Epithelial cell of esophagus (primary cell): ENCODE measurements around the gene PRDM16.

Experiments used
- DNase-seq: peaks from one replicate; pipeline ENCODE4 v3.0.0; 2010; ENCODE audit warnings: low read depth
- H3K4me3 ChIP-seq: 2 replicates; pipeline ENCODE4 v1.5.1; 2011; ENCODE audit warnings: mild to moderate bottlenecking, low read length, control low read depth
- TF ChIP-seq, protein P1 (sequence below): IDR thresholded peaks from 2 replicates; pipeline ENCODE4 v1.5.1; 2011; ENCODE audit warnings: low read depth, mild to moderate bottlenecking, low read length, control low read depth, inconsistent platforms; ENCODE audit not compliant: insufficient read depth; ENCODE audit errors: missing control alignments

The PRDM16 gene

DNA sequence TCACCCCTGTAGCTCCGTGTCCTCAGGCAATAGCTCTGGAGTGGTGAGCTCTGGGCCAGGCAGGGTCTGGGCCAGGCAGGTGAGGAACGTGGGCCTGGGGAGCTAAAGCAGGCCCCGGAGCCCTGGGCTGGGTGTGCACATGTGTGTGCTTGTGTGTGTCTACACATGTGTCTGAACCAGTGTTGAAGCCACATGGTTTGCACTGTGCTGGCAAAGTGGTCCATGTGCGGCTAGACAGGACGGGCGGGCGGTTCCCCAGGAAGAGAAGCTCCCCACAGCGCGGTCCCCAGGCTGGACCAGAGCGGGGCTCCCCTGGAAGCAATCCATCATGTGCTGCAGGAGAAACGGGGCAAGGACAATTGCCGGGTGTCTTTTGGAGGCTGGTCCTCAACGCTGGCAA lies 84.2 kb downstream of the PRDM16 start:
- TF ChIP-seq, protein P1, sequence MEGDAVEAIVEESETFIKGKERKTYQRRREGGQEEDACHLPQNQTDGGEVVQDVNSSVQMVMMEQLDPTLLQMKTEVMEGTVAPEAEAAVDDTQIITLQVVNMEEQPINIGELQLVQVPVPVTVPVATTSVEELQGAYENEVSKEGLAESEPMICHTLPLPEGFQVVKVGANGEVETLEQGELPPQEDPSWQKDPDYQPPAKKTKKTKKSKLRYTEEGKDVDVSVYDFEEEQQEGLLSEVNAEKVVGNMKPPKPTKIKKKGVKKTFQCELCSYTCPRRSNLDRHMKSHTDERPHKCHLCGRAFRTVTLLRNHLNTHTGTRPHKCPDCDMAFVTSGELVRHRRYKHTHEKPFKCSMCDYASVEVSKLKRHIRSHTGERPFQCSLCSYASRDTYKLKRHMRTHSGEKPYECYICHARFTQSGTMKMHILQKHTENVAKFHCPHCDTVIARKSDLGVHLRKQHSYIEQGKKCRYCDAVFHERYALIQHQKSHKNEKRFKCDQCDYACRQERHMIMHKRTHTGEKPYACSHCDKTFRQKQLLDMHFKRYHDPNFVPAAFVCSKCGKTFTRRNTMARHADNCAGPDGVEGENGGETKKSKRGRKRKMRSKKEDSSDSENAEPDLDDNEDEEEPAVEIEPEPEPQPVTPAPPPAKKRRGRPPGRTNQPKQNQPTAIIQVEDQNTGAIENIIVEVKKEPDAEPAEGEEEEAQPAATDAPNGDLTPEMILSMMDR: no peak
- no peak overlapping the region for H3K4me3 ChIP-seq
- no peak for DNase-seq

DNA sequence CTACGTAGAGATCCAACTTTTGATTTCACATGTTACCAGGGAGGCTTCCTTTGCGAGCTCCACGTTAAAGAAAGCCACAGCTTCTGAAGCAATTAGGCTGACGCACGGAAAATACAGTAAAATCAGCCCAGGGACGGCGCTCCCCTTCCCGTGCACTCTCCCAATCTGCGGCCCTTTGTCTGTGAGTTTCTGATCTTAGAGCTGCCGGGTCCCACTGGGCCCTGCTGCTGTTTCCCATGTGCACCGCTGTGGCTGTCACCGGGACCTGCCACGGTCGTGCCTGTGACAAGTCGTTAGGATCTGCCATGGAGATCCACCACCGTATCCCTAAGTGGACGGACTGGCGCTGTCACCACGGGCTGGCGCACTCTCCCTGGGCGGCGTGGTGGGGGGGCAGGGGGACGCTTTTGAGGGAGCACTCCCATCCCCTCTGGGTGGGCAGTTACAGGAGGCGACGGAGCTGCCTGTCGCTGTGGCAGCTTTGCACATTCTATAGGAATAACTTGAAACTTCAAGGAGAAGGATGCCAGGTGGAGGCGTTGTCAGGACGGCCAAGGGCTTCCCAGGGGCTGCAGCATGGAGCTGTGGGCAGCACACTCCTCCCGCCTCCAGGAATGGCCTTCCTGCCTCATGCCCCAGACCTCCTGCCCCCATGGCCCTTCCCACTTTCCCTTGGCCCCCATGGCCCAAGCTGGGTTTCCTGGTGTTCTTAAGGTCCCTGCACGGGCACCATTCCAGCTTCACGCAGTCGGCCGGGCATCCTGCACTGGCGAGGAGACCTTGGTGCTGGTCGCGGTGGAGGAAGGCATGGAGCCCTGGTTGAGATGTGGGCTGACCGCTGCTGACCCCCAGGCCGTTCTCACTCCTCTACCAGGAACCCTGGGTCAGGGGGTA lies 85.1 kb downstream of the PRDM16 start:
- no peak for DNase-seq
- H3K4me3 ChIP-seq: no peak overlapping the region
- TF ChIP-seq, protein P1: no peak

- no peak overlapping the region for H3K4me3 ChIP-seq
- TF ChIP-seq, protein P1: no peak
- DNase-seq: no peak
These were observed 86.3 kb downstream of the PRDM16 start for GRCh38 chr1:3155056-3155925.

DNA sequence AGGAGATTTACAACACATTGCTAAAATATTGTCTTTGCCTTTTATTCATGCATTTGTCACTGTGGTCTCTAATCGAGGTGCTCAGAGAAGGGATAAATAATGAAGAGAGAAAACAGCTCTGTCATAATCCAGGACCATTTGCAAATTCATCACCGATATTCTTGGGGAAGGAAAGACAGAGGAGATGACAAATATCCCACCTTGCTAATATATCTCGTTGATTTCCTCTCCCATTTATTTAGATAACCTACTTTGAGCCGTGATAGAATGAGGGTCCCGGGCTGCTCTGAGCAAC lies 86.9 kb downstream of the PRDM16 start:
- DNase-seq: no peak
- TF ChIP-seq, protein P1: no peak

GRCh38 chr1:3156936-3157335 lies 87.9 kb downstream of the PRDM16 start:
- no peak for DNase-seq
- TF ChIP-seq, protein P1: no peak
- no peak overlapping the region for H3K4me3 ChIP-seq

More for the DNA sequence above, 86.9 kb downstream of the PRDM16 start:
- no peak overlapping the region for H3K4me3 ChIP-seq

DNA sequence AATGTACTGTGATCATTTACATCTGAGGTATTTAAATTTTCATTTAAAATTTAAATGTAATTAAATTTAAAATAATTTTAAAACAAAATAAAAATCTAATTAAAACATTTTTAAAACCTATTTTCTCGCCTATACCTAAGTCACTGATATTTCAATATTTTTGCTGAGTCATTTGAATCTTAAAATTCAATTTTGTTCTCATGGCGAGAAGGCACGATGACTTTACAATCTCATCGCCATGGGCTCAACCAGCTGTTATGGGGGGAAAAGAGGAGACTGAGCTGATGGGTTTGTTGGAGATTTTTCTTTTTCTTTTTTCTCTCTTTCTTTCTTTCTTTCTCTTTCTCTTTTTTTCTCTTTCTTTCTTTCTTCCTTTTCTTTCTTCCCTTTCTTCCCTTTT lies 89.3 kb downstream of the PRDM16 start:
- H3K4me3 ChIP-seq: no peak overlapping the region
- TF ChIP-seq, protein P1: no peak
- no peak for DNase-seq

GRCh38 chr1:3159121-3159520 lies 90.1 kb downstream of the PRDM16 start:
- TF ChIP-seq, protein P1: no peak
- H3K4me3 ChIP-seq: no peak overlapping the region
- no peak for DNase-seq
